HepG2 (cell line): Measurements from ENCODE around the gene HSPA1A. TPM values are rescaled to one million over a fixed set of nuclear protein-coding genes. Genes with fewer than 3 reads are reported as not detected.
A peak's percentile ranks its signal among the peaks of the same experiment; 100 is the strongest.

Experiments
- CC2D1A ChIP-seq: sonication (generic); formaldehyde crosslinking; IDR thresholded peaks from 2 replicates; pipeline ENCODE4 v1.8.1; 2023; ENCODE audit warnings: mild to moderate bottlenecking, missing genetic modification reagents
- CCAR2 ChIP-seq: fragments of 200-400 bp; formaldehyde crosslinking; optimal IDR thresholded peaks from 2 replicates; pipeline ENCODE3; 2018; ENCODE audit warnings: low read depth, mild to moderate bottlenecking, low read length, moderate library complexity
- ERF ChIP-seq: IDR thresholded peaks from 2 replicates; pipeline ENCODE4 v1.6.1; 2018; ENCODE audit warnings: missing biosample characterization, missing genetic modification reagents
- FOXM1 ChIP-seq: sonication (generic); formaldehyde crosslinking; IDR thresholded peaks from 2 replicates; pipeline ENCODE4 v1.5.0; 2020; ENCODE audit warnings: missing genetic modification reagents
- HNRNPL ChIP-seq: fragments of 200-400 bp; formaldehyde crosslinking; IDR thresholded peaks from 2 replicates; pipeline ENCODE4 v1.6.1; 2017; ENCODE audit warnings: mild to moderate bottlenecking, low read depth, low read length
- IRF2 ChIP-seq: IDR thresholded peaks from 2 replicates; pipeline ENCODE4 v1.6.1; 2018; ENCODE audit warnings: missing genetic modification reagents, missing compliant biosample characterization
- KDM2A ChIP-seq: sonication (generic); formaldehyde crosslinking; IDR thresholded peaks from 2 replicates; pipeline ENCODE4 v1.4.0; 2020; ENCODE audit warnings: low read depth, missing genetic modification reagents, borderline replicate concordance
- NFIC ChIP-seq: IDR thresholded peaks from 2 replicates; pipeline ENCODE4 v1.6.1; 2012; ENCODE audit warnings: mild to moderate bottlenecking, low read length, inconsistent platforms
- PATZ1 ChIP-seq: sonication (generic); formaldehyde crosslinking; IDR thresholded peaks from 2 replicates; pipeline ENCODE4 v1.4.0; 2020; ENCODE audit warnings: missing genetic modification reagents
- RAD51 ChIP-seq: fragments of 450-650 bp; IDR thresholded peaks from 2 replicates; pipeline ENCODE4 v1.6.1; 2016; ENCODE audit warnings: borderline replicate concordance
- RBM39 ChIP-seq: fragments of 200-400 bp; formaldehyde crosslinking; IDR thresholded peaks from one replicate; pipeline ENCODE4 v1.6.1; 2018; ENCODE audit warnings: antibody characterized with exemption, mild to moderate bottlenecking, low read depth, low read length; ENCODE audit not compliant: poor library complexity, severe bottlenecking
- SMARCC2 ChIP-seq: fragments of 450-650 bp; IDR thresholded peaks from 2 replicates; pipeline ENCODE4 v1.6.1; 2017; ENCODE audit warnings: antibody characterized with exemption, mild to moderate bottlenecking
- UBTF ChIP-seq: sonication (generic); formaldehyde crosslinking; IDR thresholded peaks from 2 replicates; pipeline ENCODE4 v1.4.0; 2020; ENCODE audit warnings: mild to moderate bottlenecking, missing genetic modification reagents
- ZBTB21 ChIP-seq: sonication (generic); formaldehyde crosslinking; IDR thresholded peaks from 2 replicates; pipeline ENCODE4 v1.4.0; 2020; ENCODE audit warnings: missing genetic modification reagents
- ZC3H4 ChIP-seq: sonication (generic); formaldehyde crosslinking; IDR thresholded peaks from 2 replicates; pipeline ENCODE4 v1.4.0; 2020; ENCODE audit warnings: missing genetic modification reagents, borderline replicate concordance
- ZNF205 ChIP-seq: IDR thresholded peaks from 2 replicates; pipeline ENCODE4 v1.6.1; 2018; ENCODE audit warnings: missing biosample characterization, missing genetic modification reagents
- ZNF232 ChIP-seq: sonication (generic); formaldehyde crosslinking; IDR thresholded peaks from 2 replicates; pipeline ENCODE4 v1.4.0; 2020; ENCODE audit warnings: missing genetic modification reagents, borderline replicate concordance
- ZNF280D ChIP-seq: sonication (generic); formaldehyde crosslinking; IDR thresholded peaks from 2 replicates; pipeline ENCODE4 v1.5.1; 2020; ENCODE audit warnings: mild to moderate bottlenecking, missing genetic modification reagents
- ZNF451 ChIP-seq: sonication (generic); formaldehyde crosslinking; IDR thresholded peaks from 2 replicates; pipeline ENCODE4 v1.5.0; 2020; ENCODE audit warnings: mild to moderate bottlenecking, missing genetic modification reagents
- ZNF563 ChIP-seq: sonication (generic); formaldehyde crosslinking; IDR thresholded peaks from 2 replicates; pipeline ENCODE4 v1.8.0; 2022; ENCODE audit warnings: mild to moderate bottlenecking, moderate library complexity, missing genetic modification reagents
- polyA plus RNA-seq, 8 experiments: library from polyadenylated mRNA; depleted of rRNA in 3 of 8; stranded (reverse) in 7 of 8; unstranded in 1 of 8; fragments of >200 nt; fragmentation: Illumina TruSeq in 4 of 8; extraction: Trizol in 4 of 8; gene quantifications; 2 replicates each; pipeline versions ENCODE4 v1.2.1 to v1.2.3, GENCODE V29; 2011 to 2016; ENCODE audit warnings: low read depth in 4 of 8, missing spikeins in 1 of 8, mixed read lengths in 1 of 8; ENCODE audit not compliant: insufficient read depth in 1 of 8
- total RNA-seq, 5 experiments: library from RNA; depleted of rRNA; stranded (reverse); fragments of >200 nt; fragmentation: Illumina TruSeq; extraction: Trizol; gene quantifications; 2 replicates each; pipeline ENCODE4 v1.2.3, GENCODE V29; 2016; ENCODE audit warnings: low read depth in 1 of 5
- TF ChIP-seq, protein P1 (sequence below): sonication (generic); formaldehyde crosslinking; IDR thresholded peaks from 2 replicates; pipeline ENCODE4 v1.8.0; 2022; ENCODE audit warnings: missing genetic modification reagents, low read depth, mild to moderate bottlenecking, borderline replicate concordance

The HSPA1A gene
- total and polyA plus RNA-seq, 2 of the 13 experiments (the other 11 are each of a cell fraction or from before 2014, with no cell fraction given), result 44.5 to 85.0 TPM

GRCh38 chr6:31862344-31863235 is 47.2 kb downstream of the HSPA1A start, which contains the start of gene NEU1 (continued):
- TF ChIP-seq PATZ1 (CRISPR knock-in tag), result peak; percentile 81
- TF ChIP-seq, protein P1, sequence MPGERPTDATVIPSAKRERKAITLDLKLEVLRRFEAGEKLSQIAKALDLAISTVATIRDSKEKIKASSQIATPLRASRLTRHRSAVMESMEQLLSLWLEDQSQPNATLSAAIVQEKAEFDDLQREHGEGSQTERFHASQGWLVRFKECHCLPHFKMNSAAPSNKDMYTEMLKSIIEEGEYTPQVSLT (CRISPR knock-in tag), result no peak
- no peak for TF ChIP-seq ZBTB21 (CRISPR knock-in tag)
- TF ChIP-seq HNRNPL, result peak; percentile 88
- TF ChIP-seq NFIC, result peak; percentile 37; the same call in 1 of the 2 replicates
- peak; percentile 86 for TF ChIP-seq UBTF (CRISPR knock-in tag)
- TF ChIP-seq ZNF205 (CRISPR knock-in tag), result peak; percentile 95
- TF ChIP-seq RBM39, result peak; percentile 98
- TF ChIP-seq ZNF451 (CRISPR knock-in tag), result 0 out of 2 replicates have a peak, but pooled peaks have one; percentile 58
- TF ChIP-seq CC2D1A, result no peak
- TF ChIP-seq FOXM1 (CRISPR knock-in tag), result no peak
- peak; percentile 89 for TF ChIP-seq KDM2A
- TF ChIP-seq ZC3H4 (CRISPR knock-in tag), result no peak
- TF ChIP-seq ZNF280D (CRISPR knock-in tag), result no peak
- TF ChIP-seq CCAR2, result no peak
- peak; percentile 98 for TF ChIP-seq RAD51
- TF ChIP-seq ZNF232, result peak; percentile 82; the same call in 1 of the 2 replicates
- no peak for TF ChIP-seq SMARCC2
- peak; percentile 32; the same call in 1 of the 2 replicates for TF ChIP-seq IRF2
- peak; percentile 91 for TF ChIP-seq ERF
- TF ChIP-seq ZNF563 (CRISPR knock-in tag), result no peak
